ENCODE measurements around the gene MRRF. TPM values are rescaled to one million over a fixed set of nuclear protein-coding genes. Genes with fewer than 3 reads are reported as not detected.
A peak's percentile ranks its signal among the peaks of the same experiment; 100 is the strongest.

MRRF gene
- total RNA-seq, 1 donor from 2014 or later = 55.2 TPM

GRCh38 chr9:122339579-122339978, 74.9 kb downstream of the MRRF start:
- peaks cover 7% of the 10 kb centered on the region for H3K4me1 Mint-ChIP-seq
- H3K4me3 Mint-ChIP-seq = no peak overlapping the region
- H3K36me3 Mint-ChIP-seq (ENCODE audit: low read depth) = no peaks in the 10 kb centered on the region
- H3K27ac Mint-ChIP-seq = no peak overlapping the region
- CTCF ChIA-PET = interaction anchor here (1.4 kb wide), 1 partner anchor 10 kb away, joined by 3 read pairs; no protein-coding TSS in a partner anchor
- no peak for DNase-seq
- POLR2A ChIA-PET = no interaction called here
- peaks cover 11% of the 10 kb centered on the region for H3K27me3 Mint-ChIP-seq
- intact Hi-C loops (cut with micrococcal nuclease) = no loop called here
- TF ChIP-seq, protein P1, sequence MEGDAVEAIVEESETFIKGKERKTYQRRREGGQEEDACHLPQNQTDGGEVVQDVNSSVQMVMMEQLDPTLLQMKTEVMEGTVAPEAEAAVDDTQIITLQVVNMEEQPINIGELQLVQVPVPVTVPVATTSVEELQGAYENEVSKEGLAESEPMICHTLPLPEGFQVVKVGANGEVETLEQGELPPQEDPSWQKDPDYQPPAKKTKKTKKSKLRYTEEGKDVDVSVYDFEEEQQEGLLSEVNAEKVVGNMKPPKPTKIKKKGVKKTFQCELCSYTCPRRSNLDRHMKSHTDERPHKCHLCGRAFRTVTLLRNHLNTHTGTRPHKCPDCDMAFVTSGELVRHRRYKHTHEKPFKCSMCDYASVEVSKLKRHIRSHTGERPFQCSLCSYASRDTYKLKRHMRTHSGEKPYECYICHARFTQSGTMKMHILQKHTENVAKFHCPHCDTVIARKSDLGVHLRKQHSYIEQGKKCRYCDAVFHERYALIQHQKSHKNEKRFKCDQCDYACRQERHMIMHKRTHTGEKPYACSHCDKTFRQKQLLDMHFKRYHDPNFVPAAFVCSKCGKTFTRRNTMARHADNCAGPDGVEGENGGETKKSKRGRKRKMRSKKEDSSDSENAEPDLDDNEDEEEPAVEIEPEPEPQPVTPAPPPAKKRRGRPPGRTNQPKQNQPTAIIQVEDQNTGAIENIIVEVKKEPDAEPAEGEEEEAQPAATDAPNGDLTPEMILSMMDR (IDR thresholded peaks at IDR 0.05) = no peak
- ATAC-seq (ENCODE audit: low read depth) = no peak
- H3K9me3 Mint-ChIP-seq = no peaks in the 10 kb centered on the region

DNA sequence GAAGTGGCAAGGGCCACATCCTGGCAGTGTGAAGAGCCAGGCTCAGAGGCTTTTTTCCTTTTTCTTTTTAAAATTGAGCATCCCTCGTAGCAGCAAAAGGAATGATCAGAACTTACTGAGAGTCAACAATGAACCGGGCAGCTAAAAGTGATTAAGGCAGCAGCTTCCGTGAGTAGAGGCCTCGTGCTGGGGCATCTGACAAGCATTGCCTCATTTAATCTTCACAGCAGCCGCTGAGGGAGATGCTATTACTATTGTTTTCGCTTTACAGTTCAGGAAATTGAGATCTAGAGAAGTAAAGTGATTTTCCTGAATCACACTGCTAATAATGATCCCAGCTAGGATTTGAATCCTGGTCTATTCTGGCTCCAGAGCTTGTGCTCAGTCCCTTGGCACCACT, 75.5 kb downstream of the MRRF start:
- peaks cover 7% of the 10 kb centered on the region for H3K4me1 Mint-ChIP-seq
- H3K9me3 Mint-ChIP-seq = no peaks in the 10 kb centered on the region
- H3K36me3 Mint-ChIP-seq (ENCODE audit: low read depth) = no peaks in the 10 kb centered on the region
- CTCF ChIA-PET = no interaction called here
- peaks cover 13% of the 10 kb centered on the region for H3K27me3 Mint-ChIP-seq
- DNase-seq (no peak), ATAC-seq (ENCODE audit: low read depth) (no peak)
- POLR2A ChIA-PET = no interaction called here
- H3K27ac Mint-ChIP-seq = no peak overlapping the region
- intact Hi-C loops (cut with micrococcal nuclease) = no loop called here
- TF ChIP-seq, protein P1 (IDR thresholded peaks at IDR 0.05) = no peak
- no peak overlapping the region for H3K4me3 Mint-ChIP-seq

DNA sequence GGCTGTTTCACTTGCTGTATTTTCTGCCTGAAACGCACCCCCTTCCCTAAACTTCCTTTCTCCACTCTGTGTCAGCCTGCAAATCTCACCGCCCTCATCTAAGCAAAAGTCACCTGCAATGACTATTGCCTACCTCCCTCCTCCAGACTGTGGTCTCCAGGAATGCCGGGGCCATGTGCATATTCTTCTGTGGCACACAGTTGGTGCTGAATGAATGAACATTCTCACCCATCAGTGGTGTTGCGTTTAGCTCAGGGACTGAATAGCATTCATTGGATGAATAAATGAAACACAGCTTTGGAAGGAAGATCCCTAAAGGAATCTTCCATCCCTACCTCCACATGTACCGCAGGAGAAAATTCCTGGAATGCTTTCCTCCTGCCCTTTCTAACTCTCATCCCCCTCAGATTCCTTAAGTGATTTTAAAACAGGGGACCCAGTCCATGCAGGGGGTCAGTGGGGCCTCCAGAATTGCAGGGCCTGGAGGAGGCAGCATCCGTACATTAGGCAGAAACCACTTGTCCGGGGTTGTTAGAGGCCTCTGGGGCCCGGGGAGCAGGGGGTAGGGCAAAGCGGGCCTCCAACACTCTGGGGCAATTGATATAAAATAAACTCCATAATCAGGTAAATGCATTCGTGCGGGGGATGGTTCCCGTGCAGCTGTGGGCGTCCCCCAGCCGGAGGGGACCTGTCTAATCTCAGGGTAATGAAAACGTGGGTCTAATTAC, 77.8 kb downstream of the MRRF start:
- Mint-ChIP-seq H3K36me3 (ENCODE audit: low read depth) (no peaks in the 10 kb centered on the region), H3K27ac (no peak overlapping the region), H3K4me1 (peaks cover 7% of the 10 kb centered on the region), H3K4me3 (no peak overlapping the region), H3K27me3 (peaks cover 28% of the 10 kb centered on the region), H3K9me3 (no peaks in the 10 kb centered on the region)
- CTCF ChIA-PET = interaction anchor here (1.0 to 1.4 kb wide), 2 partner anchors 8 to 220 kb away, joined by 3 read pairs; no protein-coding TSS in a partner anchor
- DNase-seq = no peak
- TF ChIP-seq, protein P1 (IDR thresholded peaks at IDR 0.05) = no peak
- POLR2A ChIA-PET = no interaction called here
- intact Hi-C loops (cut with micrococcal nuclease) = no loop called here
- ATAC-seq (ENCODE audit: low read depth) = no peak

GRCh38 chr9:122346478-122347347, 82.0 kb downstream of the MRRF start:
- Mint-ChIP-seq H3K27ac (no peak overlapping the region), H3K27me3 (peaks cover 45% of the 10 kb centered on the region), H3K4me3 (peak overlapping the region; percentile 82), H3K4me1 (peaks cover 8% of the 10 kb centered on the region), H3K36me3 (ENCODE audit: low read depth) (no peaks in the 10 kb centered on the region), H3K9me3 (no peaks in the 10 kb centered on the region)
- peak; percentile 48 for ATAC-seq (ENCODE audit: low read depth)
- intact Hi-C loops (cut with micrococcal nuclease) = no loop called here
- POLR2A ChIA-PET = no interaction called here
- CTCF ChIA-PET = interaction anchor here (0.7 to 2.6 kb wide), 5 partner anchors 23 to 268 kb away, joined by 3 to 14 read pairs (median 11); no protein-coding TSS in a partner anchor
- TF ChIP-seq, protein P1 (IDR thresholded peaks at IDR 0.05) = no peak
- DNase-seq = peak; percentile 21

Data from activated B cell treated with CpG ODN at 0.5 μM for 24 hours (primary cell).